SU-DHL-6 (cell line): ENCODE measurements around the gene ATRNL1.

ENCODE experiments used
- H2AFZ ChIP-seq: fragments of 200-600 bp; sonication (generic); 2 replicates; pipeline ENCODE4 v1.6.1; 2014; ENCODE audit warnings: low read depth, mild to moderate bottlenecking, moderate library complexity, mixed read lengths, antibody characterized with exemption, low read length; ENCODE audit not compliant: severe bottlenecking
- H3F3A ChIP-seq: fragments of 200-600 bp; shearing (Covaris generic); 2 replicates; pipeline ENCODE4 v1.6.0; 2016; ENCODE audit warnings: antibody characterized with exemption, mild to moderate bottlenecking; ENCODE audit not compliant: insufficient read depth
- H3K27ac ChIP-seq: fragments of 200-600 bp; sonication (generic); 2 replicates; pipeline ENCODE4 v1.5.1; 2016; ENCODE audit warnings: low read depth, mild to moderate bottlenecking, low read length, moderate library complexity, mixed read lengths
- H3K27me3 ChIP-seq: fragments of 200-600 bp; sonication (generic), shearing (Covaris generic); 2 replicates; pipeline ENCODE4 v1.6.0; 2014; ENCODE audit warnings: mild to moderate bottlenecking, low read length
- H3K36me3 ChIP-seq: fragments of 200-600 bp; sonication (generic); 2 replicates; pipeline ENCODE4 v1.6.1; 2014; ENCODE audit warnings: mild to moderate bottlenecking, low read length, mixed read lengths
- H3K4me2 ChIP-seq: fragments of 300-600, 200-600 bp; shearing (Covaris generic), sonication (generic); 2 replicates; pipeline ENCODE4 v1.6.0; 2014; ENCODE audit warnings: low read length, low read depth, mild to moderate bottlenecking; ENCODE audit not compliant: poor library complexity, severe bottlenecking
- H3K4me3 ChIP-seq: fragments of 200-600 bp; sonication (generic); 2 replicates; pipeline ENCODE4 v1.5.1; 2014; ENCODE audit warnings: antibody characterized with exemption, low read length, mild to moderate bottlenecking, mixed read lengths; ENCODE audit not compliant: insufficient read depth, poor library complexity, severe bottlenecking
- H3K79me2 ChIP-seq: fragments of 200-600 bp; sonication (generic); 2 replicates; pipeline ENCODE4 v1.6.1; 2014; ENCODE audit warnings: mild to moderate bottlenecking, low read length, moderate library complexity; ENCODE audit not compliant: insufficient read depth
- H3K9ac ChIP-seq: fragments of 200-600 bp; sonication (generic); 2 replicates; pipeline ENCODE4 v1.7.0; 2014; ENCODE audit warnings: mild to moderate bottlenecking, low read length
- H3K9me2 ChIP-seq: fragments of 200-600 bp; sonication (generic); replicated peaks from 2 replicates; pipeline ENCODE4 v1.6.1; 2014; ENCODE audit warnings: low read length; ENCODE audit not compliant: insufficient read depth
- H3K9me3 ChIP-seq: fragments of 200-600 bp; sonication (generic); 2 replicates; pipeline ENCODE4 v1.6.1; 2014; ENCODE audit warnings: low read length, mixed read lengths; ENCODE audit not compliant: insufficient read depth
- H4K20me1 ChIP-seq: fragments of 200-600 bp; sonication (generic); 2 replicates; pipeline ENCODE4 v1.6.1; 2014; ENCODE audit warnings: low read depth, mild to moderate bottlenecking, antibody characterized with exemption, low read length, moderate library complexity, mixed read lengths
- EZH2phosphoT487 ChIP-seq: fragments of 200-600 bp; sonication (generic), shearing (Covaris generic); conservative IDR thresholded peaks from 2 replicates; pipeline ENCODE4 v1.6.1; 2018; ENCODE audit warnings: mild to moderate bottlenecking, antibody characterized with exemption, low read length, moderate library complexity, mixed read lengths
- TF ChIP-seq, protein P1 (sequence below): fragments of 200-600 bp; sonication (generic); IDR thresholded peaks from one replicate; pipeline ENCODE4 v1.5.1; 2017; ENCODE audit warnings: antibody characterized with exemption, mild to moderate bottlenecking, low read length, moderate library complexity; ENCODE audit not compliant: insufficient read depth, poor library complexity, severe bottlenecking

ATRNL1 gene

DNA sequence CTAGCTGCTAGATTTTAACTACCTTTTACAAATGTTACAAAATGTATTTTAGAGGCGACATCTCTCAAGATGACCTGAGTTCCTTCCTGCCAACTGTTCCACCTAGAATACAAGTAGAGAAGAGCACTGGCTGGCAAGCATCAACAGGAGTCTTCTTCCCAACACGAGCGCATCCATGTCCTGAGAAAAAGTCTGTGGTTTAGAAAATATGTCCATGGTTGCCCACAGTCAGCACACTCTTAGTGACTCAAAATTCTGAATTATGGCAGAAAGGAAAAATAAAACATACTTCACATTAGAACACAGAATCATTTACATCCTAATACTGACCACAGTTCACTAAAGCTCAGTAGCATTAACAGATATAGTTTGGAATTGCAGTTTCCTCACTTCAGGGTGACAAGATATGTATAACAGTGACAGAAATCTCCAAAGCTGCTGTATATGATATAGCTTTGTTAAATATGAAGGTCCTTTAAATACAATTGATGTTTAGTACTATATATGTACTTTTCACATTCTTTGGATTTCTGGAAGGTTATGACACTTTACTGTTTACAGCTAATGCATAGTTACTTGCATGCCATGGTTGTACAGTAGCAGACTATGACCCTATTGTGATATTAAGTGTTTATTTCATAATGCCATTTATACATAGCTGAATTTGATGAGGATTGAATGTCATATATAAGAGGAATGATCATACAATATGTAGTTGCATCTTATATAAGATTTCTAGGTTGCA, 852.7 kb downstream of the ATRNL1 start:
- H3K36me3 ChIP-seq, result no peaks in the 10 kb centered on the region
- TF ChIP-seq, protein P1, sequence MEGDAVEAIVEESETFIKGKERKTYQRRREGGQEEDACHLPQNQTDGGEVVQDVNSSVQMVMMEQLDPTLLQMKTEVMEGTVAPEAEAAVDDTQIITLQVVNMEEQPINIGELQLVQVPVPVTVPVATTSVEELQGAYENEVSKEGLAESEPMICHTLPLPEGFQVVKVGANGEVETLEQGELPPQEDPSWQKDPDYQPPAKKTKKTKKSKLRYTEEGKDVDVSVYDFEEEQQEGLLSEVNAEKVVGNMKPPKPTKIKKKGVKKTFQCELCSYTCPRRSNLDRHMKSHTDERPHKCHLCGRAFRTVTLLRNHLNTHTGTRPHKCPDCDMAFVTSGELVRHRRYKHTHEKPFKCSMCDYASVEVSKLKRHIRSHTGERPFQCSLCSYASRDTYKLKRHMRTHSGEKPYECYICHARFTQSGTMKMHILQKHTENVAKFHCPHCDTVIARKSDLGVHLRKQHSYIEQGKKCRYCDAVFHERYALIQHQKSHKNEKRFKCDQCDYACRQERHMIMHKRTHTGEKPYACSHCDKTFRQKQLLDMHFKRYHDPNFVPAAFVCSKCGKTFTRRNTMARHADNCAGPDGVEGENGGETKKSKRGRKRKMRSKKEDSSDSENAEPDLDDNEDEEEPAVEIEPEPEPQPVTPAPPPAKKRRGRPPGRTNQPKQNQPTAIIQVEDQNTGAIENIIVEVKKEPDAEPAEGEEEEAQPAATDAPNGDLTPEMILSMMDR, result no peak
- TF ChIP-seq EZH2phosphoT487, result no peak
- H3K9me2 ChIP-seq, result no peaks in the 10 kb centered on the region
- no peaks in the 10 kb centered on the region for H3K9me3 ChIP-seq
- no peaks in the 10 kb centered on the region for H3K79me2 ChIP-seq
- H3K27me3 ChIP-seq, result no peaks in the 10 kb centered on the region
- H4K20me1 ChIP-seq, result no peaks in the 10 kb centered on the region
- no peaks in the 10 kb centered on the region for H3F3A ChIP-seq
- no peak overlapping the region for H3K9ac ChIP-seq
- H3K4me2 ChIP-seq, result no peak overlapping the region
- H2AFZ ChIP-seq, result no peak overlapping the region
- no peak overlapping the region for H3K27ac ChIP-seq
- H3K4me3 ChIP-seq, result no peak overlapping the region

DNA sequence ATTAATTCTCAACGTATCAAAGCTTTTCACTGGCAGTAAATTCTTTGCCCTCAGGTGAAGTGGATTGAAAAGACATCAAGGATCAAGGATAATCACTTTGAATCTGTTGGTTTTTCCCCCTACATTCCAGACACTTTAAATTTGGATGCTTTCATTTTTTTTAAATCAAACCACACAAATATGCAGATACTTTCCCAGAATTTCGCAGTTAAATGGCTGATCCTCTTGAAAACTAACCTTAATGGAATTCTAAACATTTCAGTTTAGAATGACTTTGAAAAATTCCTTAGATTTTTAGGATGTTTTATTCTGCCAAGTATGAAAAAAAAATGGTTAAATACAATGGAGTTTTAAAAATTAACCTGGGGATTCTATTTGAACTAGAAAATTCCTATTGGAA, 853.9 kb downstream of the ATRNL1 start:
- no peak for TF ChIP-seq EZH2phosphoT487
- TF ChIP-seq, protein P1, result no peak
- Histone ChIP-seq H3K9ac (no peak overlapping the region), H3K27ac (no peak overlapping the region), H4K20me1 (no peaks in the 10 kb centered on the region), H3K9me2 (no peaks in the 10 kb centered on the region), H3K36me3 (no peaks in the 10 kb centered on the region), H3K4me2 (no peak overlapping the region), H3K9me3 (no peaks in the 10 kb centered on the region), H3K27me3 (no peaks in the 10 kb centered on the region), H3F3A (no peaks in the 10 kb centered on the region), H2AFZ (no peak overlapping the region), H3K4me3 (no peak overlapping the region), H3K79me2 (no peaks in the 10 kb centered on the region)

DNA sequence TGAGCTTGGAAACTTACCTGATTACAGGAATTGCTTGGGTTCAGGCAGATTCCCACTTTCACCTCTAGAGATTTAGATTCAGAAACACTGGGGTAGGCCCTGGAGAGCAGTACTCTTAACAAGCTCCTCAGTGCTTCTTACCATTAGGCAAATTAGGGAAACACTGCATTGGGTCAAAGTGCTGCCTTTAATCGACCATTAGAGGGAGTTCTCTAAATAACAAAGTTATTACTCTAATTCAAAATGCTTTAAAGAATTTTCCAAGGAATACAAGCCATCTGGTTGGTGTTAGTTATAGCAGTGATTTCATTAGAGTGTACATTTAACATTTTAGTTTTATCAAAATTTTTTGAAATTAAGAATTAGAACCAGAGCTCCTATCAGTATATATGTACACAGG, 855.3 kb downstream of the ATRNL1 start:
- TF ChIP-seq, protein P1, result no peak
- TF ChIP-seq EZH2phosphoT487, result no peak
- Histone ChIP-seq H3K27ac (no peak overlapping the region), H3K4me2 (no peak overlapping the region), H3K9ac (no peak overlapping the region), H3K4me3 (no peak overlapping the region), H4K20me1 (no peaks in the 10 kb centered on the region), H3K9me2 (no peaks in the 10 kb centered on the region), H3F3A (no peaks in the 10 kb centered on the region), H3K36me3 (no peaks in the 10 kb centered on the region), H3K27me3 (no peaks in the 10 kb centered on the region), H3K9me3 (no peaks in the 10 kb centered on the region), H3K79me2 (no peaks in the 10 kb centered on the region), H2AFZ (no peak overlapping the region)
